ENCODE results near the gene GARIN5B.

GARIN5B gene

GRCh38 chr19:55353803-55354697, 9.0 kb downstream of the GARIN5B start:
- TF ChIP-seq CTCF (IDR thresholded peaks at IDR 0.05; ENCODE audit: borderline replicate concordance, control extremely low read depth, extremely low read depth, insufficient read depth, missing control alignments): no peak
- peak; percentile 87 for DNase-seq (ENCODE audit: low spot score)
- in situ Hi-C loops (cut with MboI; ENCODE audit: low sequenced_read_pairs, unreplicated experiment): no loop called here

GRCh38 chr19:55353356-55353802, 9.7 kb downstream of the GARIN5B start:
- TF ChIP-seq CTCF (IDR thresholded peaks at IDR 0.05; ENCODE audit: borderline replicate concordance, control extremely low read depth, extremely low read depth, insufficient read depth, missing control alignments): no peak
- no peak for DNase-seq (ENCODE audit: low spot score)
- in situ Hi-C loops (cut with MboI; ENCODE audit: low sequenced_read_pairs, unreplicated experiment): no loop called here

- no peak for TF ChIP-seq CTCF (IDR thresholded peaks at IDR 0.05; ENCODE audit: borderline replicate concordance, control extremely low read depth, extremely low read depth, insufficient read depth, missing control alignments)
- no peak for DNase-seq (ENCODE audit: low spot score)
- in situ Hi-C loops (cut with MboI; ENCODE audit: low sequenced_read_pairs, unreplicated experiment): no loop called here
These were observed 10.4 kb downstream of the GARIN5B start for GRCh38 chr19:55352549-55353145.

GRCh38 chr19:55352040-55352439, 11.0 kb downstream of the GARIN5B start:
- TF ChIP-seq CTCF (IDR thresholded peaks at IDR 0.05; ENCODE audit: borderline replicate concordance, control extremely low read depth, extremely low read depth, insufficient read depth, missing control alignments): no peak
- no peak for DNase-seq (ENCODE audit: low spot score)
- in situ Hi-C loops (cut with MboI; ENCODE audit: low sequenced_read_pairs, unreplicated experiment): no loop called here

GRCh38 chr19:55350620-55351315, 12.3 kb downstream of the GARIN5B start:
- no peak for DNase-seq (ENCODE audit: low spot score)
- TF ChIP-seq CTCF (IDR thresholded peaks at IDR 0.05; ENCODE audit: borderline replicate concordance, control extremely low read depth, extremely low read depth, insufficient read depth, missing control alignments): no peak
- in situ Hi-C loops (cut with MboI; ENCODE audit: low sequenced_read_pairs, unreplicated experiment): no loop called here

- in situ Hi-C loops (cut with MboI; ENCODE audit: low sequenced_read_pairs, unreplicated experiment): no loop called here
- no peak for DNase-seq (ENCODE audit: low spot score)
- TF ChIP-seq CTCF (IDR thresholded peaks at IDR 0.05; ENCODE audit: borderline replicate concordance, control extremely low read depth, extremely low read depth, insufficient read depth, missing control alignments): no peak
These were observed 14.6 kb downstream of the GARIN5B start for GRCh38 chr19:55348317-55349034.

Measured in GM13976 (cell line).